Measurements from ENCODE around the gene LPP. TPM values are rescaled to one million over a fixed set of nuclear protein-coding genes. Genes with fewer than 3 reads are reported as not detected.

LPP gene
- total RNA-seq, 1 donor from 2014 or later = 218 TPM

DNA sequence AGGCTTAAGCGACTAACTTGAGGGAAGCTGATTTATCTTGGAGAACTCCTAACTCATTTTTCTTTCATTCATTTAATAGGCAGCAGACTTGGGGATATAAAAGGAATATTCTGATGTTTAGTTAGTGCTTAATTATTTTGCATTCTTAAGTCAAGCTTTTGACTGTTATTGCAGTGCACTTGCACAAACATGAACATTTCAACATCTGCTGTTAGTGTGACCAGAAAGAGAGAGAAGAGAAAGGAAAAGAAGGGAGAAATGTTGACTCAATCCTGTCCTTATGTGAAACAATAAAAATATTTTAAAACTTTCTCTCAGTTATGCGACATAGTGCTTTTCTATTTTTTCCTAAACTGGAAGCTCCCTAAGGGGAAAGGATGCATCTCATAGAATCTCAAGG, 507.8 kb downstream of the LPP start:
- Histone ChIP-seq H3K4me3 (ENCODE audit: low read depth, low read length) (no peak overlapping the region), H3K27me3 (ENCODE audit: control insufficient read depth, insufficient read depth, low read length) (no peaks in the 10 kb centered on the region), H3K36me3 (ENCODE audit: control insufficient read depth, insufficient read depth, low read length) (no peaks in the 10 kb centered on the region)
- TF ChIP-seq, protein P1, sequence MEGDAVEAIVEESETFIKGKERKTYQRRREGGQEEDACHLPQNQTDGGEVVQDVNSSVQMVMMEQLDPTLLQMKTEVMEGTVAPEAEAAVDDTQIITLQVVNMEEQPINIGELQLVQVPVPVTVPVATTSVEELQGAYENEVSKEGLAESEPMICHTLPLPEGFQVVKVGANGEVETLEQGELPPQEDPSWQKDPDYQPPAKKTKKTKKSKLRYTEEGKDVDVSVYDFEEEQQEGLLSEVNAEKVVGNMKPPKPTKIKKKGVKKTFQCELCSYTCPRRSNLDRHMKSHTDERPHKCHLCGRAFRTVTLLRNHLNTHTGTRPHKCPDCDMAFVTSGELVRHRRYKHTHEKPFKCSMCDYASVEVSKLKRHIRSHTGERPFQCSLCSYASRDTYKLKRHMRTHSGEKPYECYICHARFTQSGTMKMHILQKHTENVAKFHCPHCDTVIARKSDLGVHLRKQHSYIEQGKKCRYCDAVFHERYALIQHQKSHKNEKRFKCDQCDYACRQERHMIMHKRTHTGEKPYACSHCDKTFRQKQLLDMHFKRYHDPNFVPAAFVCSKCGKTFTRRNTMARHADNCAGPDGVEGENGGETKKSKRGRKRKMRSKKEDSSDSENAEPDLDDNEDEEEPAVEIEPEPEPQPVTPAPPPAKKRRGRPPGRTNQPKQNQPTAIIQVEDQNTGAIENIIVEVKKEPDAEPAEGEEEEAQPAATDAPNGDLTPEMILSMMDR (IDR thresholded peaks at IDR 0.05; ENCODE audit: insufficient read depth, low read length, poor library complexity, severe bottlenecking) = no peak
- no peak for DNase-seq (ENCODE audit: low read depth)

DNA sequence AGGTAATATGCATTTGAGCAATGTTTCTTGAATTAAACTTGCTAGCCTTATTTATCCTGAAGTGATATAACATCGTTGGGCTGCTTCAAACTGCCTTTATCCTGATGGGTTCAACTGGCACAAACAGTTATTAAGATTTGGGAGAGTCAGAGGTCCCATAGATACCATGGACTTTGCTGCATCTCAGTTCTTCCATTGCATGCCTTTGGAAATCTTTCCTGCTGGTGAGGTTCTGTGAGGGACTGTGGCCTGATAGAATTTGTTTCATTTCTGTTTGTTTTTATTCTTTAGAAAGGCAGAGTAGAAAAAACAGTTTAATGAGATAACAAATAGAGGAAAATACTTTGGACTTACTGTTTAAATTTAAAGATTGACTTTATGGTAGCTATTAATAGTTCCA, 508.3 kb downstream of the LPP start:
- H3K36me3 ChIP-seq (ENCODE audit: control insufficient read depth, insufficient read depth, low read length) = no peaks in the 10 kb centered on the region
- TF ChIP-seq, protein P1 (IDR thresholded peaks at IDR 0.05; ENCODE audit: insufficient read depth, low read length, poor library complexity, severe bottlenecking) = no peak
- DNase-seq (ENCODE audit: low read depth) = no peak
- H3K27me3 ChIP-seq (ENCODE audit: control insufficient read depth, insufficient read depth, low read length) = no peaks in the 10 kb centered on the region
- no peak overlapping the region for H3K4me3 ChIP-seq (ENCODE audit: low read depth, low read length)

DNA sequence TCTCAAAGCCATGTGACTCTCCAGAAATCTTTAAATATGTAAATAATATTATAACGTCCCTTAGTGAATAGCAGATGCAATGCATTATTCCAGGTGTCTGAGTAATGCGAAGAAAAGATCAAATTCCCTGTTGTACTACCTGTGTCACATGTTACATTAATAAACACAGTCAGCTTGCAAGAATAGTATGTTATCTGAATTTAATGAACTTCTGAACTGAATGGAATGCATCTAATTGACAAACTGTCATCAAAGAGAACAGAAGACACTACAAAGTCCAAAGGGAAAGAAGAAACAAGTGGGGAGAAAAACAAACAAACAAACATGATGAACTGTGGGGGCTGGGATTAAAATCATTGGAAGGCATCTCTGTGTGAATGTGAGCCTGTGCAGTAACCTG, 508.8 kb downstream of the LPP start:
- DNase-seq (ENCODE audit: low read depth) = no peak
- no peaks in the 10 kb centered on the region for H3K36me3 ChIP-seq (ENCODE audit: control insufficient read depth, insufficient read depth, low read length)
- H3K27me3 ChIP-seq (ENCODE audit: control insufficient read depth, insufficient read depth, low read length) = no peaks in the 10 kb centered on the region
- no peak overlapping the region for H3K4me3 ChIP-seq (ENCODE audit: low read depth, low read length)
- TF ChIP-seq, protein P1 (IDR thresholded peaks at IDR 0.05; ENCODE audit: insufficient read depth, low read length, poor library complexity, severe bottlenecking) = no peak

DNA sequence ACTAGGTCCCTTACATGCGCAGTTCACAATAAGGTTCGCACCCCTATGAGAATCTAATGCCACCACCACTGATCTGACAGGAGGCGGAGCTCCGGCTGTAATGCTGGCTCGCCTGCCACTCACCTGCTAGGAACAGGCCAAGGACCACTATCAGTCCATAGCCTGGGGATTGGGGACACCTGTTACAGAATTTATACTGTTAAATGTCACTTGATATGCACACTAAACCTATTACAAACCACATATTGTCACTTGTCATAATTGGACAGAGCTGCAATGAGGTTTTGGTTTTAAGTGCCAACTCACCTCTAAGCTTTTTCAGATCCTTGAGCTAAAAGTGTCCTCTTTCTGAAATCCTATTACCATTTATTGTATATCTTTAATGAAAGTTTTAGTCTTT, 509.9 kb downstream of the LPP start:
- TF ChIP-seq, protein P1 (IDR thresholded peaks at IDR 0.05; ENCODE audit: insufficient read depth, low read length, poor library complexity, severe bottlenecking) = no peak
- H3K4me3 ChIP-seq (ENCODE audit: low read depth, low read length) = no peak overlapping the region
- H3K27me3 ChIP-seq (ENCODE audit: control insufficient read depth, insufficient read depth, low read length) = no peaks in the 10 kb centered on the region
- DNase-seq (ENCODE audit: low read depth) = no peak
- no peaks in the 10 kb centered on the region for H3K36me3 ChIP-seq (ENCODE audit: control insufficient read depth, insufficient read depth, low read length)

DNA sequence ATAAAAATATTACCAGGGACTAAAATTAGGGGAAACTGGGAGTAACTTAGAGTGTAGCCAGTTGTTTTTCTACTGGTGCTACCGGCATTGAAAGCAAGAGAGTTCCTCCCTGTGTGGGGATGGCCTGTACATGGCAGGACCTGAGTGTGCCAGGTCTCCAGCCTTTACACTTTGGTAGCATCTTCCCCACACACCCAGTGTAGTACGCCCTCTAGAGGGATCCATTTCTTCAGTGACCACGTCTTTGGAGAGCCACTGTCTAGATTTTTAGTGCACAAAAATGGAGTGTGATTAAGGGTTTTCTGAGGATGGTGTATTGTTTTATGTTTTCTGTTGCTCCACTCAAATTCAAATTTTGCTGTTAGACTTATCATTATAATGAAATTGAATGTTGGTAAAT, 510.8 kb downstream of the LPP start:
- no peak overlapping the region for H3K4me3 ChIP-seq (ENCODE audit: low read depth, low read length)
- no peaks in the 10 kb centered on the region for H3K36me3 ChIP-seq (ENCODE audit: control insufficient read depth, insufficient read depth, low read length)
- TF ChIP-seq, protein P1 (IDR thresholded peaks at IDR 0.05; ENCODE audit: insufficient read depth, low read length, poor library complexity, severe bottlenecking) = peak; percentile 19
- no peak for DNase-seq (ENCODE audit: low read depth)
- no peaks in the 10 kb centered on the region for H3K27me3 ChIP-seq (ENCODE audit: control insufficient read depth, insufficient read depth, low read length)

DNA sequence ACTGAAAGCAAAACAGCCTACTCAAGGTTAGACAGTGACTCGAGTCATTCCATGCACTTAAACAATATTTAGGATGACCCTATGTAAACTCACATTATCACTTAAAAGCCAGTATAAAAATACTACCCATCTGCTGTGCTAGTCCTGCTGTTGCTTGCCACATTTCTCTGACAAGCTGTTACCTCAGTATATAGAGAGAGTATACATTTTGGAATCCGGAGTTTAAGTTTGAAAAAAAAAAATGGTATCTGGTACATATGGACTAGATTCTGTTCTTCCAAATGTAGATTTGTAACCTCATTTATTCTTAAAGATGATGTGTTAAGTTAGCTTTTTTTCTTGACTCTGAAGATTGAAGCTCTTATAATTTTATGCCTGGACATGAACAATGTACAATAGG, 514.0 kb downstream of the LPP start:
- TF ChIP-seq, protein P1 (IDR thresholded peaks at IDR 0.05; ENCODE audit: insufficient read depth, low read length, poor library complexity, severe bottlenecking) = no peak
- DNase-seq (ENCODE audit: low read depth) = no peak
- no peaks in the 10 kb centered on the region for H3K27me3 ChIP-seq (ENCODE audit: control insufficient read depth, insufficient read depth, low read length)

More for the DNA sequence above, 514.0 kb downstream of the LPP start:
- H3K36me3 ChIP-seq (ENCODE audit: control insufficient read depth, insufficient read depth, low read length) = no peaks in the 10 kb centered on the region
- H3K4me3 ChIP-seq (ENCODE audit: low read depth, low read length) = no peak overlapping the region

Data from kidney epithelial cell (primary cell).